Activated gamma-delta T cell (primary cell): ENCODE results near the gene BRI3.

ENCODE experiments used
- DNase-seq: peaks from one replicate; lab custom pipeline; 2025; lab: John Stamatoyannopoulos, UW

Gene BRI3

GRCh38 chr7:98252425-98253054 is 28.9 kb upstream of the BRI3 start:
- DNase-seq: no peak

- DNase-seq: no peak
Observed at GRCh38 chr7:98254516-98254915, 27.0 kb upstream of the BRI3 start.

GRCh38 chr7:98254951-98255610 is 26.4 kb upstream of the BRI3 start:
- DNase-seq: no peak

- DNase-seq: no peak
Observed at GRCh38 chr7:98256431-98256830, 25.1 kb upstream of the BRI3 start.

- DNase-seq: no peak
Observed at GRCh38 chr7:98257701-98258100, 23.8 kb upstream of the BRI3 start.

- DNase-seq: no peak
Observed at GRCh38 chr7:98265841-98266271, 15.6 kb upstream of the BRI3 start.

GRCh38 chr7:98266840-98267239 is 14.6 kb upstream of the BRI3 start:
- DNase-seq: no peak

- no peak for DNase-seq
Observed at GRCh38 chr7:98267303-98267702, 14.2 kb upstream of the BRI3 start.

GRCh38 chr7:98276241-98276761 is 5.2 kb upstream of the BRI3 start:
- DNase-seq: no peak

GRCh38 chr7:98278408-98278807 is 3.1 kb upstream of the BRI3 start:
- no peak for DNase-seq

- no peak for DNase-seq
Observed at GRCh38 chr7:98278936-98279335, 2.5 kb upstream of the BRI3 start.

- no peak for DNase-seq
Observed at GRCh38 chr7:98280296-98280695, 1.2 kb upstream of the BRI3 start.

- DNase-seq: peak; percentile 48
Observed at GRCh38 chr7:98281757-98282606, 496 bp downstream of the BRI3 start.

GRCh38 chr7:98282703-98283102 is 1.2 kb downstream of the BRI3 start:
- DNase-seq: no peak

GRCh38 chr7:98283127-98283886 is 1.8 kb downstream of the BRI3 start:
- DNase-seq: no peak

GRCh38 chr7:98283887-98284222 is 2.4 kb downstream of the BRI3 start:
- DNase-seq: no peak

GRCh38 chr7:98284335-98285036 is 3.0 kb downstream of the BRI3 start:
- no peak for DNase-seq

GRCh38 chr7:98285157-98286092 is 3.9 kb downstream of the BRI3 start:
- no peak for DNase-seq

GRCh38 chr7:98286093-98286539 is 4.6 kb downstream of the BRI3 start:
- DNase-seq: no peak
